Measurements from ENCODE around the gene NEK10. TPM values are rescaled to one million over a fixed set of nuclear protein-coding genes. Genes with fewer than 3 reads are reported as not detected.

NEK10 gene
- total and polyA plus RNA-seq, 12 donors: 0.16 to 4.8 (median 0.65) TPM

- Histone ChIP-seq H3K27me3 (no peaks in the 10 kb centered on the region), H3K9me3 (replicated peaks in 1 of 3) (no peaks in the 10 kb centered on the region), H3K4me1 (replicated peaks in 1 of 2) (no peaks in the 10 kb centered on the region), H3K36me3 (replicated peaks in 1 of 2) (no peaks in the 10 kb centered on the region), H3K27ac (no peak overlapping the region), H3K4me3 (no peak overlapping the region)
- 43 to 53% (median 49%) methylated on average over 2 of the region's 2 CpGs for WGBS, 4 donors
- TF ChIP-seq POLR2A (IDR thresholded peaks at IDR 0.05) (no peak), CTCF (IDR thresholded peaks at IDR 0.05) (no peak)
- DNase-seq: no peak
- intact Hi-C loops (cut with DNase I): no loop called here
Observed at GRCh38 chr3:27089068-27089467, 280.1 kb downstream of the NEK10 start.

GRCh38 chr3:27085829-27086730 lies 283.1 kb downstream of the NEK10 start:
- Histone ChIP-seq H3K36me3 (replicated peaks in 1 of 2) (no peaks in the 10 kb centered on the region), H3K4me3 (no peak overlapping the region), H3K9me3 (replicated peaks in 1 of 3) (no peaks in the 10 kb centered on the region), H3K27ac (no peak overlapping the region), H3K27me3 (no peaks in the 10 kb centered on the region), H3K4me1 (replicated peaks in 1 of 2) (no peaks in the 10 kb centered on the region)
- whole genome bisulfite sequencing, 4 donors: 71 to 82% (median 77%) methylated on average over 5 of the region's 5 CpGs
- TF ChIP-seq POLR2A (IDR thresholded peaks at IDR 0.05) (no peak), CTCF (IDR thresholded peaks at IDR 0.05) (no peak)
- DNase-seq: no peak
- intact Hi-C loops (cut with DNase I): no loop called here

- TF ChIP-seq CTCF (IDR thresholded peaks at IDR 0.05) (no peak), POLR2A (IDR thresholded peaks at IDR 0.05) (no peak)
- DNase-seq: no peak
- H3K9me3 ChIP-seq (replicated peaks in 1 of 3): no peaks in the 10 kb centered on the region
Observed at GRCh38 chr3:27081992-27082607, 287.1 kb downstream of the NEK10 start.

GRCh38 chr3:27081566-27081965 lies 287.6 kb downstream of the NEK10 start:
- 84 to 90% (median 86%) methylated on average over 5 of the region's 5 CpGs for WGBS, 4 donors
- no peak overlapping the region for H3K4me3 ChIP-seq
- no peak overlapping the region for H3K27ac ChIP-seq
- H3K4me1 ChIP-seq (replicated peaks in 1 of 2): peaks cover 0 to 6% of the 10 kb centered on the region in 2 donors
- DNase-seq: no peak
- intact Hi-C loops (cut with DNase I): no loop called here
- H3K36me3 ChIP-seq (replicated peaks in 1 of 2): no peaks in the 10 kb centered on the region
- TF ChIP-seq CTCF (IDR thresholded peaks at IDR 0.05) (no peak), POLR2A (IDR thresholded peaks at IDR 0.05) (no peak)
- H3K27me3 ChIP-seq: no peaks in the 10 kb centered on the region
- H3K9me3 ChIP-seq (replicated peaks in 1 of 3): no peaks in the 10 kb centered on the region

More at GRCh38 chr3:27081992-27082607, 287.1 kb downstream of the NEK10 start:
- Histone ChIP-seq H3K4me3 (no peak overlapping the region), H3K4me1 (replicated peaks in 1 of 2) (peaks cover 0 to 6% of the 10 kb centered on the region in 2 donors), H3K27ac (no peak overlapping the region), H3K36me3 (replicated peaks in 1 of 2) (no peaks in the 10 kb centered on the region), H3K27me3 (no peaks in the 10 kb centered on the region)
- intact Hi-C loops (cut with DNase I): no loop called here
- 58 to 76% (median 58%) methylated on average over 2 of the region's 2 CpGs for WGBS, 4 donors

Data from adrenal gland (tissue), 12 donors.